ENCODE data around the gene PLCL2.

GRCh38 chr3:17032407-17033034 is 147.8 kb downstream of the PLCL2 start:
- TF ChIP-seq POLR2A (IDR thresholded peaks at IDR 0.05; ENCODE audit: low read depth, low read length), result no peak
- no peak for TF ChIP-seq EZH2 (IDR thresholded peaks at IDR 0.05; ENCODE audit: borderline replicate concordance, low read depth, low read length, severe bottlenecking)
- TF ChIP-seq CTCF (IDR thresholded peaks at IDR 0.05; ENCODE audit: extremely low read depth in 1 of 2, insufficient read depth in 1 of 2, low read depth in 1 of 2, low read length in 2 of 2), result peak; percentile 35 to 55
- TF ChIP-seq POLR2AphosphoS5 (IDR thresholded peaks at IDR 0.05; ENCODE audit: insufficient read depth, low read depth, low read length), result no peak
- TF ChIP-seq GATA2 (IDR thresholded peaks at IDR 0.05; ENCODE audit: insufficient read depth, insufficient read length, low read depth, low read length), result no peak
- no peak for TF ChIP-seq FOS (IDR thresholded peaks at IDR 0.05; ENCODE audit: borderline replicate concordance, insufficient read depth, low read length)
